Hindlimb muscle (tissue), 1 donor: Measurements from ENCODE around the gene KRTAP2-3. TPM values are rescaled to one million over a fixed set of nuclear protein-coding genes. Genes with fewer than 3 reads are reported as not detected.

Experiments
- DNase-seq: peaks from one replicate; pipeline ENCODE4 v3.0.0-alpha.2; 2013
- polyA plus RNA-seq: library from polyadenylated mRNA; unstranded; fragments of 120-200 nt; gene quantifications from one replicate; pipeline ENCODE4 v1.2.1, GENCODE V29; 2013; ENCODE audit not compliant: insufficient read length

KRTAP2-3 gene
- polyA plus RNA-seq, 1 donor, result not detected

GRCh38 chr17:41026715-41027471 lies 33.0 kb downstream of the KRTAP2-3 start, which contains the start of gene KRTAP1-5:
TSS of gene KRTAP1-5 (minus strand) at chr17:41027208. CDS start at chr17:41027155, 53 bp downstream.
- DNase-seq, result no peak

GRCh38 chr17:41024697-41025096 lies 35.2 kb downstream of the KRTAP2-3 start:
- DNase-seq, result no peak

GRCh38 chr17:41020336-41020735 lies 39.6 kb downstream of the KRTAP2-3 start:
- DNase-seq, result no peak

GRCh38 chr17:41019415-41019814 lies 40.5 kb downstream of the KRTAP2-3 start:
- no peak for DNase-seq

DNA sequence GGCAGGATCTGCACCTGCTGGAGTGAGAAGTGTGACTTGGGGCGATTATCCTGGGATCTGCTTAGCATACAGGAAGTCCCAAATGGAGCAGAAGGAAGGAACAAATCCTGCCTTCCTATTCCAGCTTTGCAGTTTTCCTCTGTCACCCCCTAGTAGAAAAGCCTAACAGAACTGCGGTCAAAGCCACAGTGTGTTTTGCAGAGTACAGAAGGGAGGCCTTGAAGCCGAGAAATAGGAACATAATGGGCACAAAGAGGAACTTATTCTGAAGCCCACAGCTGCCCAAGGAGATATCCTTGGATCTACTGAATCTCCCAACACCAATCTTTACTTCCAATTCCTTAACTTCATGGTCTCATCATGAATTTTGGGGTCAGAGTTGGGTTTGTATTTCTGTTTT lies 41.4 kb downstream of the KRTAP2-3 start:
- no peak for DNase-seq

- no peak for DNase-seq
These were observed 43.2 kb downstream of the KRTAP2-3 start for GRCh38 chr17:41016578-41017215.

DNA sequence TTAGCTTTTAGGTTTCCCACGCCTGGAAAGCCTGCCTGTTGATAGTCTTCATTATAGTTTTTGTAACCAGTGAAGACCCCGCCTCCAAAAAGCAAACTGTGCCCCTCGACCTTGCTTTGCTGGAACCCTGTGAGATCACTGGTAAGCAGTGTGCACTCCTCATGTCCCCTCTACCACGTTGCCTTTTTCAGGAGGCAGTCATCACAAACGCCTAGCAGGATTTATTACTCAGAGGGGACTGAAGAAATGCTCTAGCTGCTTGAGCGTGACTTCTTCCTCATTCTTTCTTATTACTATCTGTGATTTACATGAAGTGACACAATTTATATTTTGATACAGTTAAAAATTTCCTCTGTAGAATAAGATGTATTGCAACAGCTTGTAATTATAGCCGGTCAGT lies 44.5 kb downstream of the KRTAP2-3 start:
- no peak for DNase-seq

DNA sequence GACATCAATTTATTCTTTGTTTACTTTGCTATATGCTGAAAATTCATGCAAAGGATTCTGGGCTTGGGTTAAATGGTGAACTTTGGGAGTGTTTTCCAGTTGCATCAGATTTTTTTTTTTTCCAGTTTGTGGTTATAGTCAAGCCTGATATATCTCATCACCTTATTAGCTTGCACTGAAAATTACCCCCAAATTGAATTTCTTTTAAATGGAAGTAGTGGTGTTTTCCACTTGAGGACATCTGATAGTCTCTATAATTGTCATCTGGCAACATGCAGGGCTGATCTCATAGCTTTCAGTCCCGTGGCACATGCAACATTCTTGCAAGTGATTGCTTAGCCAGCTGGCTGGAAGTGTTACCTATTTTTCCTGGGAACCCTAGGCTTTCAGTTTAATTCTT lies 46.3 kb downstream of the KRTAP2-3 start:
- peak; percentile 9 for DNase-seq

- no peak for DNase-seq
These were observed 46.7 kb downstream of the KRTAP2-3 start for GRCh38 chr17:41013181-41013580.

GRCh38 chr17:41012326-41013120 lies 47.4 kb downstream of the KRTAP2-3 start:
- no peak for DNase-seq

- DNase-seq, result no peak
These were observed 49.5 kb downstream of the KRTAP2-3 start for GRCh38 chr17:41010441-41010840.

- DNase-seq, result no peak
These were observed 50.0 kb downstream of the KRTAP2-3 start for GRCh38 chr17:41009936-41010335.

- no peak for DNase-seq
These were observed 50.6 kb downstream of the KRTAP2-3 start for GRCh38 chr17:41009301-41009760.

Other genes starting within 250 kb of the KRTAP2-3 start
- gene KRT10, start 237.5 kb downstream of the KRTAP2-3 start, polyA plus RNA-seq, result 61.7 TPM
- 0.31 TPM for gene KRT12, start 192.9 kb downstream of the KRTAP2-3 start, polyA plus RNA-seq
- not detected for gene KRT20, start 174.9 kb downstream of the KRTAP2-3 start, polyA plus RNA-seq
- gene KRT23, start 122.5 kb downstream of the KRTAP2-3 start, polyA plus RNA-seq, result 0.23 TPM
- gene KRT39, start 93.2 kb downstream of the KRTAP2-3 start, polyA plus RNA-seq, result 2.9 TPM
- gene KRT40, start 75.8 kb downstream of the KRTAP2-3 start, polyA plus RNA-seq, result 3.9 TPM
- not detected for gene KRTAP3-3, start 66.0 kb downstream of the KRTAP2-3 start, polyA plus RNA-seq
- gene KRTAP3-2, start 60.2 kb downstream of the KRTAP2-3 start, polyA plus RNA-seq, result 0.28 TPM
- not detected for gene KRTAP3-1, start 51.0 kb downstream of the KRTAP2-3 start, polyA plus RNA-seq
- gene KRTAP1-5, start 32.9 kb downstream of the KRTAP2-3 start, polyA plus RNA-seq, result not detected
- not detected for gene KRTAP1-4, start 29.9 kb downstream of the KRTAP2-3 start, polyA plus RNA-seq
- not detected for gene KRTAP1-3, start 25.2 kb downstream of the KRTAP2-3 start, polyA plus RNA-seq
- not detected for gene KRTAP1-1, start 18.7 kb downstream of the KRTAP2-3 start, polyA plus RNA-seq
- not detected for gene KRTAP2-1, start 12.8 kb downstream of the KRTAP2-3 start, polyA plus RNA-seq
- gene KRTAP2-2, start 4.9 kb downstream of the KRTAP2-3 start, polyA plus RNA-seq, result not detected
- not detected for gene KRTAP2-4, start 5.8 kb upstream of the KRTAP2-3 start, polyA plus RNA-seq
- not detected for gene KRTAP4-7, start 24.0 kb upstream of the KRTAP2-3 start, polyA plus RNA-seq
- not detected for gene KRTAP4-8, start 38.0 kb upstream of the KRTAP2-3 start, polyA plus RNA-seq
- not detected for gene KRTAP4-16, start 42.1 kb upstream of the KRTAP2-3 start, polyA plus RNA-seq
- gene KRTAP4-9, start 45.3 kb upstream of the KRTAP2-3 start, polyA plus RNA-seq, result not detected
- gene KRTAP4-11, start 58.3 kb upstream of the KRTAP2-3 start, polyA plus RNA-seq, result not detected
- gene KRTAP4-12, start 64.1 kb upstream of the KRTAP2-3 start, polyA plus RNA-seq, result not detected
- not detected for gene KRTAP4-6, start 80.4 kb upstream of the KRTAP2-3 start, polyA plus RNA-seq
- not detected for gene KRTAP4-5, start 89.7 kb upstream of the KRTAP2-3 start, polyA plus RNA-seq
- gene KRTAP4-4, start 100.6 kb upstream of the KRTAP2-3 start, polyA plus RNA-seq, result not detected
- not detected for gene KRTAP4-3, start 108.1 kb upstream of the KRTAP2-3 start, polyA plus RNA-seq
- not detected for gene KRTAP4-2, start 118.1 kb upstream of the KRTAP2-3 start, polyA plus RNA-seq
- gene KRTAP4-1, start 124.8 kb upstream of the KRTAP2-3 start, polyA plus RNA-seq, result not detected
- not detected for gene KRTAP9-1, start 129.8 kb upstream of the KRTAP2-3 start, polyA plus RNA-seq
- not detected for gene KRTAP9-2, start 166.5 kb upstream of the KRTAP2-3 start, polyA plus RNA-seq
- gene KRTAP9-3, start 172.3 kb upstream of the KRTAP2-3 start, polyA plus RNA-seq, result not detected
- gene KRTAP9-8, start 177.9 kb upstream of the KRTAP2-3 start, polyA plus RNA-seq, result not detected
- not detected for gene KRTAP9-4, start 189.6 kb upstream of the KRTAP2-3 start, polyA plus RNA-seq
- gene KRTAP9-9, start 195.3 kb upstream of the KRTAP2-3 start, polyA plus RNA-seq, result not detected
- 0.30 TPM for gene KRTAP9-6, start 205.3 kb upstream of the KRTAP2-3 start, polyA plus RNA-seq
- not detected for gene KRTAP9-7, start 215.6 kb upstream of the KRTAP2-3 start, polyA plus RNA-seq
- gene KRTAP29-1, start 242.7 kb upstream of the KRTAP2-3 start, polyA plus RNA-seq, result not detected
- not detected for gene KRTAP16-1, start 249.2 kb upstream of the KRTAP2-3 start, polyA plus RNA-seq